HL-60 (cell line): Measurements from ENCODE around the gene NT5DC3.

Experiments used
- DNase-seq, 2 experiments: peaks; one replicate each; pipeline ENCODE4 v3.0.0-alpha.2; 2010 to 2020; ENCODE audit warnings: low read depth in 1 of 2, low spot score in 1 of 2
- H3K27ac ChIP-seq: fragments of 250-450 bp; sonication (Bioruptor Pico); replicated peaks from 2 replicates; pipeline ENCODE4 v1.5.1; 2020; ENCODE audit warnings: mild to moderate bottlenecking, moderate library complexity
- H3K27me3 ChIP-seq: fragments of 250-450 bp; sonication (Bioruptor Pico); 2 replicates; pipeline ENCODE4 v1.5.1; 2021; ENCODE audit warnings: mild to moderate bottlenecking, moderate library complexity; ENCODE audit not compliant: insufficient read depth, poor library complexity, severe bottlenecking
- H3K4me3 ChIP-seq: replicated peaks from 2 replicates; pipeline ENCODE4 v1.5.1; 2011; ENCODE audit warnings: mild to moderate bottlenecking, control low read depth, low read length; ENCODE audit not compliant: insufficient read depth
- CTCF ChIP-seq: IDR thresholded peaks from one replicate; pipeline ENCODE4 v1.5.1; 2011; ENCODE audit warnings: low read length, control low read depth, inconsistent platforms; ENCODE audit not compliant: insufficient read depth
- GABPA ChIP-seq: IDR thresholded peaks from 2 replicates; pipeline ENCODE4 v1.6.1; 2012; ENCODE audit warnings: low read depth
- POLR2AphosphoS5 ChIP-seq: IDR thresholded peaks from 2 replicates; pipeline ENCODE4 v1.6.1; 2012; ENCODE audit warnings: low read depth
- REST ChIP-seq: IDR thresholded peaks from 2 replicates; pipeline ENCODE4 v1.6.1; 2012; ENCODE audit warnings: low read depth; ENCODE audit not compliant: insufficient replicate concordance
- SPI1 ChIP-seq: IDR thresholded peaks from 2 replicates; pipeline ENCODE4 v1.6.1; 2012; ENCODE audit warnings: low read depth, mild to moderate bottlenecking, borderline replicate concordance

The NT5DC3 gene

DNA sequence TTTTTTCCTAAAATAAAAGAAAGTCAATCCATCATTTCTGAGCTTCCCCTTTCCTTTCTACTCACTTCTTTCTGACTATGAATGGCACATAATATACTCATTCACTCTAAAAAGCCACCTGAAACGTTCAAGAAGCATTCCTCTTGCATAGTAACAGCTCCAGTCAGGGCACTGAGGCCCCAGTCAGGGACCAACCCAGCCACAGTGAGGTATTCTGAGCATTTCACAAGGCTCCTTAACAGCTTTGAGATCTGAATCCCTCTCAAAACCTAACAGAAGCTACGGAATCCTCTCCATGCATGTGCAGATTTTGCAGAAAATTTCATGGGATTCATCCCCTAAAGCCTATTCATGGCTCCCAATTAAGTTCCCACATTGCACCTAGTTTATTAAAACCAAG is 23.2 kb downstream of the NT5DC3 start:
- DNase-seq, result no peak

GRCh38 chr12:103816663-103817062 is 24.4 kb downstream of the NT5DC3 start:
- DNase-seq, result no peak
- no peaks in the 10 kb centered on the region for H3K27me3 ChIP-seq
- H3K4me3 ChIP-seq, result no peak overlapping the region
- TF ChIP-seq GABPA (no peak), REST (no peak), SPI1 (no peak), CTCF (no peak), POLR2AphosphoS5 (no peak)
- no peak overlapping the region for H3K27ac ChIP-seq

More for the DNA sequence above, 23.2 kb downstream of the NT5DC3 start:
- H3K27me3 ChIP-seq, result no peaks in the 10 kb centered on the region
- no peak overlapping the region for H3K27ac ChIP-seq
- no peak overlapping the region for H3K4me3 ChIP-seq
- TF ChIP-seq CTCF, result no peak
- TF ChIP-seq REST, result no peak
- no peak for TF ChIP-seq GABPA
- TF ChIP-seq SPI1, result no peak
- TF ChIP-seq POLR2AphosphoS5, result no peak

- no peak for TF ChIP-seq REST
- Histone ChIP-seq H3K27ac (0 out of 2 replicates have a peak overlapping the region, but pooled peaks have one; percentile 7), H3K27me3 (no peaks in the 10 kb centered on the region), H3K4me3 (no peak overlapping the region)
- DNase-seq, result no peak
Observed at GRCh38 chr12:103814436-103814835, 26.6 kb downstream of the NT5DC3 start.

GRCh38 chr12:103813949-103814348 is 27.1 kb downstream of the NT5DC3 start:
- Histone ChIP-seq H3K27me3 (no peaks in the 10 kb centered on the region), H3K4me3 (no peak overlapping the region), H3K27ac (no peak overlapping the region)
- DNase-seq, result no peak
- TF ChIP-seq SPI1, result no peak
- no peak for TF ChIP-seq CTCF
- no peak for TF ChIP-seq POLR2AphosphoS5
- TF ChIP-seq REST, result no peak
- TF ChIP-seq GABPA, result no peak
